EL (cell line): ENCODE measurements around the gene NFU1.
A peak's percentile ranks its signal among the peaks of the same experiment; 100 is the strongest.

Experiments
- DNase-seq: peaks from one replicate; pipeline ENCODE4 v3.0.0-alpha.2; 2016

NFU1 gene

DNA sequence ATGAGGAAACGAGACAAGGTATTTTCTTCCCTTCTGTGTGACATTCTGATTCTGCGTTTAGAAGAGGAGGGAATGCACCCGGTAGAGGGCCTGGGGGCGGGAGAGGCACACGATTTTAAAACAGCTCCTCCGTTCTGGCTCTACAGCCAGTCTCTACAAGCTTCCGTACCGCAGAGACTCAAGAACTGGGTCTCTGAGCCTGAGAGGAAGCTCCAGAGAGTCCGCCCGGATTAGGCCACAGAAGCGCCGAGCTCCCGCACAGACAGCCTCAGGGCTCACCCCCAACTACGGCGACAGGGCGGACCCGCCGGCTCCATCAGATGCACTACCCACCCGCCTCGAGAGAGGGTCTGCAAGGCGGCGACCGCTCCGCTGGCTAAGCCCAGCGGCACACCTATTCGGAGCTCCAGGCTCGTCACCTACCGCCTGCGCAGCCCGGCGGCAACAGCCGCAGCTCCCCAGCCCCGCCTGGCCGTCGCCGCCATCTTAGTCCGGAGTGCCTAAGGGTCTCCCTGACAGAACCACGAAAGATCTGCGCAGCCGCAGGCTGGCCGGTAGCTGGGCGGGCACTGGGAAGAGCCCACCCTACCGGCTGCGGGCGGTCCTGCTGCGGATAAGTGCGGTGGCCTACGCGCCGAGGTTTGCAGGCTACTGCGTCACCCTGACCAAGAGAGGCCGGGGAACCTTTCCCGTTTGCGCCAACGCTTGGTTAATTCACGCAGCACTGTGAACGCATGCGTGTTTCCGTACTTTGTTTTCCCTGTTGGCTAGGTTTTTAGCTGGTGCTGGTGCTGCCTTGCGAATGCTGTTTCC lies at the start of gene NFU1:
TSS of gene NFU1 (minus strand) at position 498 of the 813 bp plus-strand sequence. CDS start at position 485, 13 bp downstream.
- DNase-seq = peak; percentile 96

GRCh38 chr2:69483696-69484095 lies 46.5 kb upstream of the NFU1 start:
- DNase-seq = no peak

DNA sequence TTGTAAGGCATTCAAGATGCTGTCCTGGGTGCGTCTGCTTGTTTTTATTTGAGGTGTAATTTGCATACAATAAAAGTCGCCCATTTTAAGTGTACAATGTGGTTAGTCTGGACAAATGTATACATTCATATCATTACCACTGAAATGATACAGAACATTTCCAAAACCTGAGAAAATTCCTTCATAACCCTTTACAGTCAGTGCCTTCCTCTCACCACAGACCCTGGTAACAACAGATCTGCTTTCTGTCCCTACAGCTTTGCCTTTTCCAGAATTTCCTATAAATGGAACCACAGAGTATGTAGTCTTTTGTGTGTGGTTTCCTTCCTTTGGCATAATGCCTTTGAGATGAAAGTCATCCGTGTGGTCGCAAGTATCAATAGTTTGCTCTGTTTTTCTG lies 45.8 kb upstream of the NFU1 start:
- no peak for DNase-seq

GRCh38 chr2:69482471-69482870 lies 45.2 kb upstream of the NFU1 start:
- DNase-seq = no peak

GRCh38 chr2:69481421-69481820 lies 44.2 kb upstream of the NFU1 start:
- no peak for DNase-seq

GRCh38 chr2:69477627-69478026 lies 40.4 kb upstream of the NFU1 start:
- DNase-seq = no peak

DNA sequence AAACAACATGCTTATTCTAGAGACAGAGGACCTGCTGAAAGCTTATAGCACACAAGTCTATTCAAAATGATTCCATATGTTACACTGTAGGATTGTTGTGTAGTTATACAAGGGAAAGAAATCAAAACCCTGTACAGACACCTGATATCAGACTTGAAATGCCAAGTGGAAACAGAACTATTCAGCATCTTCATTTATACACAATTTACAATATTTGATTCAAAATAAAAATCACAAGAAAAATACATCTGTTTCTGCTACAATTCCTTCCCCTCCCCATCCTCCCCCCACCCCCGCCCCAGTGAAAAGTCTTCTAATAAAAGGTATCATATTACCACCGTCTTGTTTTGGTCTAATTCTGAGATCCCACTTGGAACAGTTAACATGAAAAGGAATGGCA lies 37.5 kb upstream of the NFU1 start:
- no peak for DNase-seq

- DNase-seq = no peak
Measured at GRCh38 chr2:69471793-69472192, 34.6 kb upstream of the NFU1 start.

- no peak for DNase-seq
Measured at GRCh38 chr2:69470911-69471310, 33.7 kb upstream of the NFU1 start.

DNA sequence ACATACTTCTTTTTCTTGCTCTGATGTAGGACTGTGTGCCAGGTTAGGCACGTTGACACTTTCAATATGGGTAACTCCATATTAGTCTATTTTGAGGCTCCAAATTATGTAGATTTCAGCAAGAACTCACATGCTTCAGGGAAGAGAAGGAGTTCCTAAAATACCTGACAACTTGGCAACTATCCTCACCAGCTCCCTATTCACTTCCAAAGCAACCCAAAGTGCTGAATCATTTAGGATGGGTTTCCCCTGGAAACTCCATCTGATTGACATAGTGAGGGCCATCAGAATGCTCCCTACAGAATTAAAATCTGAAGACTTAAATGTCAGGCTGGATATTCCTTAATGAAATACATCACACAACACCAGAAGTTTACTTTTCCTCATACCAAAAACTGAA lies 32.5 kb upstream of the NFU1 start:
- DNase-seq = no peak

DNA sequence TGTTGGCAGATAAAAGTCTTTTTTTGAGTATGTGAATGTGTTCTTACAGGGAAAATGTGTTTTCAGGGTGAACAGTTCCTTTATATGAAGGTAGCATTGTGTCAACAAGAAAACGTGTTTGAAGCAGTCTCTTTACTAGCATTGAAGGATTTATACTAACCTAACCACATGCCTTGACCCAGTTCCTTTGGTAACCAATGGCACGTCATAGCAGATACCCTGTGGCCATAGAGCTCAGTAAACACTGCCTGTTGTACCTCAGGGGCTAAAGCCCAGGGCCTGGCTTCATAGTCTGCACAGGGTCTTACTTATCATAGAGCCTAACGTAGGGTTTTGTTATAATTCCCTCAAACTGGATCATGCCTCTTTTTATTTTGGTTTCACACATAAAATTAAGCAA lies 32.1 kb upstream of the NFU1 start:
- DNase-seq = no peak

DNA sequence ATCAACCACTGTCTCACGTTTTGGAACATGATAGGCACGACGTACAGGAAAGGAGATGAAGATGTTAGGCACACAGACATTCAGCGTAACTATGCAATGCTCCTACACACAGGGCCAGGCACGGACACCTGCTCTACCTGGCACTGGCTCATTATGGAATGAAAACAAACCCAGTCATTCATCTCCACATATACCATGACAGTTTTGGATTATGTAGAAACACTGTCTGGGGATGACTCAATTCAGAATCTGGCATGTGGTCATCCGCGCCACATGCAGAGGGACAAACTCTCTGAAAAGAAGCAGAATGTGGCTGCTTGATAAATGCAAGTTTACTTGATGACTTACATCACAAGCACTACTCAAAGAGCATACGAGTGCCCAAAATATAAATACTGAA lies 29.5 kb upstream of the NFU1 start:
- DNase-seq = no peak

DNA sequence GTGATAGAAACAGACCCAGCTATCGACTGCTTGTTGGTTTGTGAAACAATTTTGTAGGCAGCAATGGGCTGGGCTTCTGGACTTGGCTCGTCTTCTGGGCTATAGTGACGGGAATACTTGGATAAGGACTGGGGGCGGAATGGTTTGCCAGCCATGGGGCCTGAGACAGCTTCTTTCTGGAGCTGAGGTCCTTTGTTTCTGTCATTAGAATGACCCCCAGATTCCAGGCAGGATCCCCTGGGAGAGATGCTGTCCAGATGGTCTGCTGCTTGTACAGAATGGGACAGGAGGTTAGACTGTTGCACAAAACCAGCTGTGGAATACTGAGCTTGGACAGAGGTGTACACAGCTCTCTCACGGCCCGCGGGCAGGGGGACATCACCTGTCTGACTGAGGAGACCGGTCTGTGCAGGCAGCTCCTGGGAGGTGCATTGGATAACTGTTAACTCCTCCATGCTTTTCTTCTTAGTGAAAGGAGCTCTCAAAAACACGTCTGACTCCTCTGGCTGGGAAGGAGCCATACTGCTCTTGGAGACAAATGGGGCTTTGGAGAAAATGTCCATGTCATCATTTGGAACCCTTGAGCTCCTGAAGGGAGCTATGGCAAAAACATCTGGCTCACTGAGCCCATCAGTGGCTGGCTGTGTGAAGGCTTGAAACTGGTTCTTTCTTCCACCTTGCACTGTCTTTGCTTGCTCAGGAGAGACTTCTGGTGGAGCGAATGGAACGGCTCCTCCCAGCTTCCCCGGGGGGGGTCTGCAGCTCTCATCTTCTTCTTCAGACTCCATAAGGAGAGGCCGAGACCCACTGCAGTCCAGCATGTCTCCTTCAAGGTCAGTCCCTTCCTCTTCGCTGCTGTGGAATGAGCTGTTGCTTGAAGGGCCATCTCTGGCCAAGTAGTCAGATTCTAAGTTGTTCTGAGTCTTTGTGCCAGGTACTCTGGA lies 28.6 kb upstream of the NFU1 start:
- DNase-seq = no peak

GRCh38 chr2:69464575-69464974 lies 27.3 kb upstream of the NFU1 start:
- DNase-seq = no peak

- DNase-seq = no peak
Measured at GRCh38 chr2:69462780-69463179, 25.5 kb upstream of the NFU1 start.

GRCh38 chr2:69461404-69461803 lies 24.2 kb upstream of the NFU1 start:
- DNase-seq = no peak

DNA sequence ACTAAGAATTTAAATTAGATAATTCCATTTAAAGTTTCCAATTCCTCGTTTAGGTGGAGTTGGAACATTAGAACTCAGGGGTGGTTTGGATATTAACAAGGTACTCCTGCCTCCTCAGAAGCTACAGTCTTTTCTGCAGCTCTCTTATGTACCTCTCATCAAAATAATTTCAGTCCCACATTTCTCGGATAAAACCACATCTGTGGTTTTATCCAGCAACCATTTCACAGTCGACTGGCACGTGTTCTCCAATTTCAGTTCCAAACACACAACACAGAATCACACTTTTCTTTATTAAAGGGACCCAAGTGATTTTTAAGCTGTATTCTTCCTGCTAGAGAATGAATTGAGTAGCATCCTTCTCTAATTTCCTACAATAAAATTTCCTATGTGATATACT lies 22.7 kb upstream of the NFU1 start:
- DNase-seq = no peak

GRCh38 chr2:69456950-69457445 lies 19.8 kb upstream of the NFU1 start:
- DNase-seq = no peak

DNA sequence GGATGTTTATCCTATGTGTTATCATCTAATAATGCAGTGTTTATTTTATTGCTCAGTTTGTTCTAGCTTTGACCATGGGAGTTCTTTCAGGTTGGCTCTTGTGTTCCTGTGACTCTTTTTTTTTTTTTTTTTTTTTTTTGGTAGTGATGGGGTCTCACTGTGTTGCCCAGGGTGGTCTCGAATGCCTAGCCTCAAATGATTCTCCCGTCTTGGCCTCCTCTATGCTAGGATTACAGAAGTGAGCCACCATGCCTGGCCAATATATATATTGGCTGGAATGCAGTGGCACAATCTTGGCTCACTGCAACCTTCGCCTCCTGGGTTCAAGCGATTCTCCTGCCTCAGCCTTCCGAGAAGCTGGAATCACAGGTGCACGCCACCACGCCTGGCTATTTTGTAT lies 18.9 kb upstream of the NFU1 start:
- no peak for DNase-seq

DNA sequence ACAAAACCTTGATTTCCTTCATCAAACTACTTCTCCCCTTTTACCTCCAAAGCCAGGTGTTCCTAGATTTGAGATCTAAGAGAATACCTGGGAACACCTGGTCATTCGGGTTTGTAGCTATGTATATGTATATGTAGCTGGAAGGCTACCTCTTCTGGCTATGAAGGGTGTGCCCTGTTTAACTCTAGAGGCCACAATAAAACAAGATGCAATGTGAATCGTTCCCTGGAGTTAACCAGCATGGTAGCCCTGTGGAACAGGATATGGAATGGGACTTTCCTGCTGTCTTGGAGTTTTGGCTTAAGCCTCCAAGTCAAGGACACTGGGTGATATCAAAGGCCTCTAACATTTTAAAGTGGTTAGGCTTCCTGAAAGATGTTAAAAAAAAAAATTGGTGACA lies 17.7 kb upstream of the NFU1 start:
- DNase-seq = no peak

GRCh38 chr2:69453475-69454129 lies 16.4 kb upstream of the NFU1 start:
- no peak for DNase-seq

GRCh38 chr2:69452687-69453086 lies 15.5 kb upstream of the NFU1 start:
- no peak for DNase-seq

DNA sequence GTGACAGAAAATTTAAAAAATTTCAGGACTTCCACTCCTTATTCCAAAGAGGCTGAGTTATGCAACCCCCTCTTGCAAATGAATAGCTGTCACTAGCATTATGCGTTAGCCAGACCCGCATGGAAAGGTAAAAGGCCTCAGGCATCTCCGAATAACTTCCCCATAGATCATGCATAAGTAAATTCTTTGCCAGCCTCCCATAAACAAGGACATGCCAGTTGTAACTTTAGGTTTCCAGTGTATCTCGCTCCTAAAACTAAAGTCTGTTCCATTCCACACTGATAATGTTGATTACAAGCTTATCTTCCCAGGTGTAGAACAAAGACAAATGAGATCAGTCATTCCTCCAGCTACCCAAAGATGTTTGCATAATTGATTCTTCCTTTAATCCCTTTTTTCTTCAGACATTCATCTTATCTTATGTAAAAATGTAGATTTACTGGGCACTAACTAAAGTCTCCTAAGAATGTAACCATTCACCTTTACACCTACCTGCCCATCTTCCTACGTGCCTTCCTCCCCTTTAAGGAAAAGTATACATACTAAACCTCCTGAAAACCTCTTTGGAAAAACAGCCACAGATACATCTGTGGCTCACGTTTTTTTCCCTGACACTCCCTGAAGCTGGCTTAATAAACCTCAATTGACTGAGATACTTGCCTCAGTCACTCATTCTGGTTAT lies 13.6 kb upstream of the NFU1 start:
- DNase-seq = no peak
